NCI-H82 treated with DMSO at 0.1 percent for 48 hours (cell line): ENCODE data around the gene RAPGEF6.
"Not testable (repeated sequence)": the region's sequence is repeated elsewhere in the genome, so short reads cannot be mapped to it uniquely, and the experiment has no call there.

Source experiments
- DNase-seq: peaks from one replicate; lab custom pipeline; 2025; ENCODE audit not compliant: unreplicated experiment; lab: John Stamatoyannopoulos, UW

Gene RAPGEF6

DNA sequence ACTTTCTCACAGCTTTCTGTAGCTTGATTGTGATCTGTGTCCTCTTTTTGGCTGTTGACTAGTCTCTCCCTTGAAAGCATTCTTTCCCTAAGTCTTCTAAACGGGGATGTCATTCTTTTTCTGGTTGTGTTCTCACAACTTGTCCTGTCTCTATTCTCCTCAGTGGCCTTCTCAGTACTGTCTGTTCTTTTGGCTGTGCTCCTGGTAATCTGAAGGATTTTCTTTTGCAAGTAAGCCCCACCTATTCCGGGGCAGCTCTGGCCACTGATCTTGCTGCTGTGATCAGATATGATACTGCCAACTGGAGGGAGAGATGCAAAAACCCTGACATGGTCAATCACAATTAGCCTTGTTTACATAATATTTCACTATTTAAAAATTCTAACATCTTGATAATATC is 198.9 kb downstream of the RAPGEF6 start:
- no peak for DNase-seq

DNA sequence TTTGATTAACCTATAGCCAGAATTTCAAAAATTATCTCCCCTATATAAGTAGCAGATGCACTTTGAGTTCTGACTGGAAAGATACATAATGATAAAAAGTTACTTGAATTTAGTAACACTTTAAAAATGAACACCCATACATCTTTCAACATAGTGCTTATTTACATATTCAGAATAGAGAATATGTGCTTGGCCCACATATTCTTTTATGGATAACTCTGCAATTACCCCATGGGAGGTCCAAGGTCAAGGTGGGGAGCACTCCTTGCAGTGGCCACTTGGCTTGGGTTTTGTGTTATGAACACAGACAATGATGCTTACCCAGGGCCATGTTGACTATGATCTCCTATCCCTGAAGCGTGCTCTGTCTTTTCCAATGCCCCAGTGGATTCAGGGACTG is 201.9 kb downstream of the RAPGEF6 start:
- no peak for DNase-seq

DNA sequence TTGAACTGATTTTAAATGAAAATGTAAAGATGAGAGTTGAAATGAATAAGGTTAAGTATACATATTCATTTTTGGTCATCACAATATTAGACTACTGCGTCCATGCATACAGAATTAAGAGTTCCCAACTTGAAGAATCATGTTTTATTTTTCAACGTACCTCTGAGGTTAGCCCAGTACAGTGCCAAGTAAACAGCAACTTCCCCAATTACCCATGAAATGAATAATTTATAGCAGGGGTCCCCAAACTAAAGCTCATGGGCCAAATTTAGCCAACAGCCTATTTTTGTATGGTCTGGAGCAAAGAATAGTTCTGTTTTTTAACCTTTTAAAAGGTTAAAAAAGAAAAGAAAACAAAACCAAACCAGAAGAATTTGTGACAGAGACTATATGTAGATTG is 203.2 kb downstream of the RAPGEF6 start:
- DNase-seq, result no peak

DNA sequence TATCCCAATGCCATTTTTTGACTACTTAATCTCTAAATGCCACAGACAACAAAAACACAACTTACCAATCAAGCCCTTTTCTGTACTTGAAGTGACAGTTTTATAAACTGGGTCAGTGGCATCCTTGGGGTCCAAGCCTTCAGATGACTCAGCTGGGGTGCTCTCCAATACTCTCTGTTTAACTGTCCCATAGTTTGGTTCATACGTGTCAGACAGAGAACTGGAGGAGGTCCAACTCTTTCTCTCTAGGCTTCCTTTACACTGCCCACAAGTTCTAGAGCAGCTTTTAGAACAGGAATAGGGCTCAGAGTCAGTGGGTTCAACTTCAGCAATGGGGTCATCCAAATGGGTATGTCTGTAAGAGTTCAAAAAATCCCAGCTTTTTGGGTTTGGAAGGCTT is 204.2 kb downstream of the RAPGEF6 start:
- DNase-seq, result no peak

DNA sequence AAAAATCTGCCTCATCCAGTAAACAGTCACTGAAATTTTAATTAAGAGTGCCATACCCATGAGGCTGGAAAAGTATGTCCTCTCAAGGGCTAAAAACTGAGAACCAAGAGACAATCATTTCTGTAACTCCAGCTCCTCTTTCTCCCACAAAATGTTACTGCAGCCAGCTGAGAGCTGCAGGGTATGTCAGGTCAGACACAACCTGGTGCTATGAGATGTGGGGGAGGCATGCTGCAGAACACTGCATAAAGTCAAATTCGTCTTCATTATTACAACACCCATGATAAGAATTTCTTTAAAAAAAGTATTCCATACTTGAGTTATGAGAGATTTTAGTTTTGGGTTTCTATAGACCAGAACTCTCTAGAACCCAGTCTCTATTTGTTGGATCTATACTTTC is 209.0 kb downstream of the RAPGEF6 start:
- no peak for DNase-seq

DNA sequence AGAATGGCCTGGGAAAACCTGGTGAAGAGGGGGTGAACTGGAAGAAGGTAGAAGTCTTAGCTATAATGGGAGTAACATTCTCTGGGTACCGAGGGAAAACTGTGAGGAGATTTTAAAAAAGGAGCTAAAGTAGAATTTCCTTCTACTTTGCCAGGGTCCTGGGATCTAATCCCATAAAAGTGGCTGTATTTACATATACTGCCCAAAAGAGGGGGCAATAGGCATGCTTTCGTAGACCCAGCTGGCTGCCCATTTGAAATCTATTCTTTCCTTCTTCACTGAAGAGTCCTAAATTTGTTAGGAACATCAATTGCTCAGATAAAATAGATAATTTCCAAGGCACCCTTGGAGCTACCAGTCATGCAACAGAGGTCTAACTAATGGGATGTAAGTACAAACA is 212.0 kb downstream of the RAPGEF6 start:
- DNase-seq, result no peak

DNA sequence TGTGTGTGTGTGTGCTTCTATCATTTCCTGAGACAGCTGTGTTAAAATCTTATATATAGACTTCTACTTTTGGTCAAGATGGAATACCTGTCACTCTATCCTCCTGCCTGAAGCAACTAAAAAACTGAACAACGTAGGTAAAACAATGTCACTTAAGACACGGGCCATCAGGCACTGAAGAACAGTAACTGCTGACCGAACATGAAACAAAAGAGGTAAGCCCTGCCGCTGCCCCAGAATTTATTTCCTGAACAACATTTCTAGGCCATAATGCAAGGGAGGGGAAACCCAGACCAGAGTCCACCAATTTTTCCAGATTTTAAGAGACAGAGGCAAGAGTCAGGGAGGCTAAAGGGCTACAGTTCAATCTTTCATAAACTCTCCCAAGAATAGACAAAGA is 215.2 kb downstream of the RAPGEF6 start:
- DNase-seq, result no peak

DNA sequence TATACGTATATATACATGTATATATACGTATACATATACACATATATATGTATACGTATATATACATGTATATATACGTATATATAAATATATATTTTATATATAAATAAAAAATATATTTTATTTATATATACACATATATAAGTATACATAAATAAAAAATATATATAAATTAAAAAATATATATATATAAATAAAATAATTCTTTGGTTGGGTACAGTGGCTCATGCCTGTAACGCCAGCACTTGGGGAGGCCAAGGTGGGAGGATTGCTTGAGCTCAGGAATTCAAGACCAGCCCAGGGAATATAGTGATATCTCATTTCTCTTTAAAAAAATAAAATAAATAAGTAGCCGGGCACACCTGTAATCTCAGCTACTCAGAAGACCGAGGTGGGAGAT is 216.2 kb downstream of the RAPGEF6 start:
- no peak for DNase-seq

DNA sequence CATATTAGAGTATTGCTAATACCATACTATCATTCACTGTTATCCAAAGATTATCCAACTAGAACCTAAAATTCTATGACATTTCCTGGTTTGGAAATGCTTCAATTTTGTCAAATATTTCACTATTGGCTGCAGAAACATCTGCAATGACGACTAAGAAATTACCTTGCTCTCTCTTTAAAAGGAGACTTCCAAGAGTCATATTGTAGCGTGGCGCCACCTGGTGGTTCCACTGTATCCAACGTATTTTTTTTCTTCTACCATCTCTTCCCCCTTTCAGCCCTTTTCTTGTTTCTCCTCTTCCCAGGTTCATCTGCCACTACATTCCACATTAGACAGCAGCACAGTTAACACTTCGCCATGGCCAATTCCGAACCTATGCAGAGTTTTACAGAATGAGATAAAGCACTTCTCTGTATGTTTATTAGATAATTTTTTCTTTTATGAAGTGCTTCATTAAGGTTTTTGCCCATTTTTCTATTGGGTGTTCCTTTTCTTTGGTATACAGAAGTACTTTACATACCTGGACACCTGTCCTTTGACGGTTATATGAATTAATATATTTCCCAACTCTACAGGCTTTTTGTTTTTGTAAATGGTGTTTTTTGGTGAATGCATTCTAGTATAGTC is 217.7 kb downstream of the RAPGEF6 start:
- DNase-seq, result peak; percentile 28

DNA sequence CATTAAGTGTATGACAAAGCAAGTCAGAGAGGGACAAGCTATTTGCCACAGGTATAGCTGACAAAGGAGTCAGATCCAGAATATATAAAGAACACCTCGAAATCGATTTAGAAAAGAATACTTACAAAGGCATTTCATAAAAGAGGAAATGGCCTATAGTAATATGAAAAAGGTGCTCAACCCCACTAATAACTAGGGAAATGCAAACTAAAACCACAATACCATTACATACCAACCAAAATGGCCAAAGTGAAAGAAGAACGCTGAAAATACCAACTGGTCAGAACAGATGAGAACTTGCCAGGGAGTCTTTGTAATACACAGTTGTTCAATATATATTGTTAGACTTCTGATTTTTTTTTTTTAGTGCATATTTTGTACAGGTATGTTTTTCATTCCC is 218.3 kb downstream of the RAPGEF6 start:
- DNase-seq, result no peak

DNA sequence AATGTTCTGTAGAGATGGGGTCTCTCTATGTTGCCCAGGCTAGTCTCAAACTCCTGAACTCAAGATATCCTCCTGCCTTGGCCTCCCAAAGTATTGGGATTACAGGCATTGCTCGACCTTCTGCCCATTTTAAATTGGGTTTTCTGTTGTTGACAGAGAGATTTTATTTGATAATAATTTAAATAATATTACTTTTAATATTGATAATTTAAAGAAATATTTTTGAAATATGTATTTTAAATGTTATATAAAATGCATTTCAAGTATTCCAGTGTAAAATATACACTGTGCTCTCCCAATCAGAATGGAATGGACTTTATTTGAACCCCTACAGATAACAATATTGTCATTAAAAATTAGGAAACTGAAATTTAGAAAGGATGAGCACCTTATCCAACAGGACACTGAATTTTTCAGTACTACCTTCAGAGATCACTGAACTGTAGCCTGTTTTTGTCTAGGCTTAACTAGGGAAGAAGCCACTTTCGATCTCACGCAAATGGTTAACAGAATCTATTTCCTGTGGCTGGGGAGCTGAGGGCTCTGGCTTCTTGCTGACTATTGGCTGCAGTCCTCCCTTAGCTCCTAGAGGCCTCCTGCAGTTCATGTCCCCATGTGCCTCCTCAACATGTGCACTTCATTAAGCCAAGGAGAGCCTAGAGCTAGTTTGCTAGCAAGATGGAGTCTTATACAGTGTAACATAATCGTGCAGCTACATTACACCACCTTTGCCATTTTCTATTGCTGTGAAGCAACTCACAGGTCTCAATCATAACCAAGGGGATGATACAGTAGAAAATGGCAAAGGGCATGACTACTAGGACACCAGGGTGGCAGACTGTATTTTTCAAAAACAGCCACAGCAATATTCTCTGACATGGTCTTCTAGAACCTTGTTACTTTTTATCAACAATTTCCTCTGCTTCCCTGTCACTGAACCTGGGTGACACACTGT is 221.1 kb downstream of the RAPGEF6 start:
- DNase-seq, result no peak

DNA sequence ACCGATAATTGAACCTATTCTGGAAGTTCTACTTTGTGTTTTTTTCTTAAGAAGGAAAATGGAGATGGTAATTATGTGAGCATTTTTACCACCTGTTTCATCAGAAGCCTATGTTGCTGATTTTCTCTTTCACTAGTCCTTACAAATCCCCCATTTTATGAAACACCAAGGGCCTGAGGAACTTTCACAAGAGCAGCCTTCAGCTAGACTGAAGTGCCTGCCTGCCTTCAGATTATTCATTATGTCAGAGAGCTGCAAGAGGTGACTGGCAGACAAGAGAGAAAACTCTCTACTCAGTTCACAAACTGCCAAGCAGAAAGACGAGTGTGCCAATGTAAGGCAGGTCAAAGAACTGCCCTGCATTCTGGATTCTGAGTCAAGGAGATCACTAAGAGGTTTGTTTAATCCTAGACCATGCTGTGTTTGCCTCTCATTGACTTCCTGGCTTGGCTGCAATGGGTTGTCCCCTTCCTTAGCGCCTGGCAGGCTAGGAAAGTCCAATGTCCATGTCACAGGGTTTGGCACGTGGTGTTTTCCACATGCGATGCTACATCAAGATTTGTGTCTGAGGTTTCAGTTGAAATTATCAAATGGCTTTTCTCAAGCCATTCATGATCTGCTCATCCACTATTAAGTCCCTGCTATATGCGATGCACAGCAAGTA is 227.9 kb downstream of the RAPGEF6 start:
- DNase-seq, result no peak

DNA sequence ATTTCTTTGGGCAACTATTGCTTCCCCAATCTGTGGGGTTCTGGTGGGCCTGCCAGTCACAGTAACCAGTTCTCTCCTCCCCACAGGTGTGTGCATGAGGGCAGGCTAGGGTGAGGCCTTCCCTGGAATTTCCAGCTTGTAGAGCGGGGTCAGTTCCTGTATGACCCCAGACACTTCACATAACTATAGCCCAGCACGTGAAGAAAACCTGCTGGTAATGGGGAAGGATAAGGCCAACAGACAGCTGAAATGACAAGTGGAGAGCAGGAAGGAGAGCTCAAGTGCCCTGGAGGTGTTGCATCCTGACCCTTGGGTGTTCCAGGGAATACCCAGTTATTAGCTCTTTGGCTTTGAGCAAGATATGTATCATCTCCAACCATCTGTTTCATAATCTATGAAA is 229.0 kb downstream of the RAPGEF6 start:
- DNase-seq, result no peak

DNA sequence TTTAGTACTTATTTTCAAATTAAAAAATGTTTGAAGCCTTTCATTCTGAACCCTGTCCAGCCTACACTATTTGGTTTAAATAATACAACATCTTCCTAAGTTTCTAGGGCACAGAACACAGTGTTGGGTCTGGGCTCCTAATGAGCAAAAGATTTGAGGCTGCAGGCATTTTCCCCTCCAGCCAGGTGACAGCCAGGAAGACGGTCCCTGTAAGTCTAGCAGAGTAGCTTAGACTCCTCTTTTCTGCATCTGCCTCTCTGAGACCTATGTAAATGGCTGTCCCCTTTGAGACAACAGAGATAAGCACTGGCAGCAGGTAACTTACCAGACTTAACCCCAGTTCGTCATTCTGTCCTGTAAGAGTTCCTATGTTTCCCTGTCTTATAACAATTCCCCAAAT is 229.4 kb downstream of the RAPGEF6 start:
- DNase-seq, result no peak

DNA sequence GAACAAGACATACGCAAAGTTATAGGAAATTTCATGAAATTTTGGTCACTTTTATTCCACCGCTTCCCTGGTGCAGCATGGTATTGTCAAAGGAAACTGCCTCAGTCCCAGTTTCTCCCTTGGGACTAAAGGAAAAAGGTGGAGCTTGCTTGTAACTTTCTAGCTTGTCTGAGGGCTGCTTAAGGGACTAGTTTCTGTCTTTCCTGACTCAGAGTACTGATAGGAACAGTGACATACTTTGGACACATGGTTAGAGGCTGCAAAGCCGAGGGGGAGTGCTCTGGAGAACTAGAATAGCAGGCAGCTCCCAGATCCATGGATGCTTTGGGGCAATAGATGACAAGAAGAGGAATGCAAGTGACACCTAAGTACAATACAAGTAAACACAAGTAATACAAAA is 234.4 kb downstream of the RAPGEF6 start:
- DNase-seq, result no peak

DNA sequence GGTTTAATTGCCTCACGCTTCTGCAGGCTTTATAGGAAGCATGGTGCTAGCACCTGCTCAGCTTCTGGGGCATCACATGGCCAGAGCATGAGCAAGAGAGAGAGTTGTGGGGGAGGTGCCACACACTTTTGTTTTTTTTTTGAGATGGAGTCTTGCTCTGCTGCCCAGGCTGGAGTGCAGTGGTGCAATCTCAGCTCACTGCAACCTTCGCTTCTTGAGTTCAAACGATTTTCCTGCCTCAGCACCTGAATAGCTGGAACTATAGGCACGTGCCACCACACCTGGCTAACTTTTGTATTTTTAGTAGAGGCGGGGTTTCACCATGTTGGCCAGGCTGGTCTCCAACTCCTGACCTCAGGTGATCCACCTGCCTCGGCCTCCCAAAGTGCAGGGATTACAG is 236.0 kb downstream of the RAPGEF6 start:
- DNase-seq, result not testable (repeated sequence)

DNA sequence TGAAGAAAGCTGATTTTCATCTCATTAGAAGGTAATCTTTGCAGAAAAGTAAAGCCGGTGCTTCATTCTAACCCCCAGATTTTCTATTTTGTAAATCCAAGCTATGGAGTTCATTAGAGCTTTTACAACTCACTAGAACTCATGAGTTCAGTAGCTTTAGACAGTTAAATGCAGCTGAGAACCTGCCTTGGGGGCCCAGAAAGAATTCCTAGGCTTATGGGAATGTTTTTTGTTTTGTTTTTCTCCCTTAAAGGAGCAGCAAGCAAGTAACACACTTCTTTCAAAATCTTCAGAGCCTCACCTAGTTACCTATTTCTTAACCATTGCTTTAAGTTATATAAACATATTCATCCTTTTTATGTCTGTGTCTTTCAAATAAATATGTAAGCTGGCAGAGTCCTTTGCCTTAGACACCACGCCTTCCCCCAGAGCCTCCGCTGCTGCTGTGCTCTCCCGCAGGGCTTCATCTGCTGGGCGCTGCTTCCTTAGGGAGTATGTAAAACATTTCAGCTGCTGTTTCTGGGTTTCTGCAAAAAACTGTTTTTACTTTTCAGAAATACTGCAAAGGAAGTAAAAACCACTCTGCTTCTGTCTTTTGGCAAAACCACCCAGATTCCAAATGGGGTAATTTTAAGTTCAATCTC is 238.3 kb downstream of the RAPGEF6 start:
- DNase-seq, result no peak

DNA sequence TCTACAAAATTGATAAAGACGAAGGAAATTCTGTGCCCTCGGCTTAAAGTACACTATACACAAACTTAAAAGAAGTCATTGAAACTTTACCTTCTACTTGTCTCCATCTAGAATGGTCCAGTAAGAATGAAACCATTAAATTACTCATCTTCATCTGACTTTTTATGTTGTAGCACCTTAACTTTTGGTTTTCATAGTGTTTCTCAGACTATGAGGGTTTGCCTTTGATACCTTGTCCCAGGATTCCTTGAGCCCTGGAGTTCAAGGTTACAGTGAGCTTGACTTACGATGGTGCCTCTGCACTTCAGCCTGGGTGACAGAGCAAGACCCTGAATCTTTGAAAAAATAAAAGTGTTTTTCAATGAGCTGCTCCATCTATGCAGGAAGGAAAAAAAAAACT is 239.0 kb downstream of the RAPGEF6 start:
- no peak for DNase-seq

DNA sequence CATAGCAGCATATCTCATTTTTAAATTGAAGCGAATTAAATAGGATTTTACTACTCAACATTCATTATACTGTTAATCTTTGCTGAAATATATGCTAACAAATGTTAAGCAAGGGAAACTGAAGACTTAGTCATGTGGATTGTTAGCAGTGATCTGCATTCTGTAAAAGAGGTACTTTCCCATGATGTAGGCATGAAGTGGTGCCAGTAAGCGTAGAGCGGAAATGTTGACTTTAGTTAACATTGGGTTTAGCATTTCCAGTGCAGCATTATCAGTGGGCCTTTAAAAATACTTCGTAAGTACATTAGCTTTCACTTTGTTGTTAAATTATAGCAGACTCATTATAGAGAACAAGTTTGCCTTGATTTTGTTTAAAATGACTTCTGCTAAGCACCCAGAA is 240.9 kb downstream of the RAPGEF6 start:
- no peak for DNase-seq

DNA sequence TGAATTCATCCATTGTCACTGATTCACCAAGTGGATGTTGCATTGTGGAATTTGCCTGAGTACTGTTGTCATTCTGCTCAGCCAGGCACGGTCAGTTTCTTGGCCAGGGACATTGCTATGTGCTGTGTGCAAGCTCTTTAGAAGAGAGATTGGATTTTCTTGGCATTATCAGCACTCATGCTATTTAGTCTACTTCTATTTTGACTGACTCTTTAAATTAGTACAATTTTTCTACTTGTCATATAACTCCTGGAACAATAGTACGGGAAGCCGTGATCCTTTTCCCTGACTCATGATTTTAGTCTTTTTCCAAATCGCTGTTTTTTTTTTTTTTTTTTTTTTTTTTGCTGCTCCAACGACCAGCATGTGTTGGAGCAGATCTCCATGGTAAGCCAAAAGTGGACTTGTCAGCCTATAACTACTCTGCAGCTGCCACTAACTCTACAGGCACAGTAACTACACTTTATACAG is 241.5 kb downstream of the RAPGEF6 start:
- DNase-seq, result no peak

DNA sequence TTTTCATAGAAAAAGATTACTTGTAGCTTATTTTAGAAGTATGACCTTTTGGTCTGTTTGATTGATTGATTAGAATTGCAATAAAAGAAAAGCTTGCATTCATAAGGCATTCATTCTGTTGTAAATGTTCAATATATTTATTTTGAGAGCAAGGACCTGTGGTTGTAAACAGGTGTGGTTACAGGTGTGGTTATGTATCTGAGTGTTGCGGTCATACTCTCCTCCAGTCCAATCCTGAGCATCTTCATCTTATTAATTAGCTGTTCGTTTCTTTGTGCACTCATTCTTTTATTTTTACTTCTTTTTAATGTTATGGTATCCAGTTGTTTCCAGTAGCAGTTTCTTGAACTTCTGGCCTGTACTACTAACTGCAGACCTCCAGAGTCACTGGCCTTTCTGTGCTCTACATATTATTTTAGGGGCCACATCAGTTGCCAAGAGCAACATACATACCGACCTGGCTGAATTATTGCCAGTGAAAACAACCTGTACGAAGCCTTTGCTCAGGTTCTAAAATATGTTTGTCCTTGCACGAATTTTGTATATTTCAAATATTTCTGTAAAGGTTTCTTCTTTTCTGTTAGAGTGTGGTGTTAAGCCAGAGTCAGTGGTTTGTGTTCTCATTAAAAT is 242.4 kb downstream of the RAPGEF6 start:
- no peak for DNase-seq
